Adrenal gland (tissue), 12 donors: Measurements from ENCODE around the gene C10orf95. TPM values are rescaled to one million over a fixed set of nuclear protein-coding genes. Genes with fewer than 3 reads are reported as not detected.

Experiments
- DNase-seq, 7 donors: peaks; one replicate each; pipeline ENCODE4 v3.0.0-alpha.2; 2019 to 2020
- H3K27ac ChIP-seq, 5 donors: fragments of 200-600 bp; sonication (generic) in 4 of 5; 1 replicate in 3 of 5; 2 replicates in 2 of 5; pipeline versions ENCODE4 v1.5.1 to v1.8.0; 2016 to 2020; ENCODE audit warnings: mild to moderate bottlenecking in 1 of 5
- H3K27me3 ChIP-seq: fragments of 200-600 bp; 2 replicates; pipeline ENCODE4 v1.8.0; 2021
- H3K36me3 ChIP-seq, 2 donors: fragments of 200-600 bp; replicated peaks in 1 of 2; 1 replicate in 1 of 2; 2 replicates in 1 of 2; pipeline versions ENCODE4 v1.5.1 to v1.8.0; 2018 to 2022
- H3K4me1 ChIP-seq, 2 donors: fragments of 200-600 bp; replicated peaks in 1 of 2; 1 replicate in 1 of 2; 2 replicates in 1 of 2; pipeline versions ENCODE4 v1.5.1 to v1.8.0; 2018 to 2021
- H3K4me3 ChIP-seq, 4 donors: fragments of 200-600 bp; sonication (generic) in 3 of 4; one replicate each; pipeline ENCODE4 v1.5.1; 2016 to 2018
- H3K9me3 ChIP-seq, 3 donors: fragments of 200-600 bp; sonication (generic) in 1 of 3; replicated peaks in 1 of 3; 1 replicate in 2 of 3; 2 replicates in 1 of 3; pipeline versions ENCODE4 v1.5.1 to v1.8.0; 2016 to 2021
- POLR2A ChIP-seq, 2 donors: fragments of 450-650 bp; IDR thresholded peaks; one replicate each; pipeline ENCODE4 v1.6.1; 2017; ENCODE audit warnings: antibody characterized with exemption in 2 of 2, mild to moderate bottlenecking in 2 of 2, moderate library complexity in 1 of 2
- WGBS, 4 donors: extraction: QIAGEN DNeasy Blood & Tissue Kit in 2 of 4; methylation state at CpG; one replicate each; pipeline versions ENCODE4 v1.1.5 to v1.1.7; 2013 to 2017; 5-methylcytosine and 5-hydroxymethylcytosine counted together
- intact Hi-C, 2 donors: fragments of 100-400 bp; cut with DNase I; formaldehyde crosslinking; loops; one replicate each; pipeline versions ENCODE4 v1.14.1 to v1.15.0; 2022 to 2023
- polyA plus RNA-seq, 3 donors: library from polyadenylated mRNA; stranded (reverse); fragments of 200-250 nt in 2 of 3; fragments of 350-450 nt in 1 of 3; fragmentation: Illumina TruSeq in 1 of 3; extraction: RNeasy Lipid Tissue Mini Kit (QIAGEN cat#74804) in 1 of 3; gene quantifications; one replicate each; pipeline ENCODE4 v1.2.3, GENCODE V29; 2013 to 2014
- total RNA-seq, 9 donors: library from RNA; depleted of rRNA in 4 of 9; stranded (reverse); fragments of >200 nt in 4 of 9; fragments of 120-200 nt in 1 of 9; fragmentation: NEBNext Ultra II Directional in 1 of 9; extraction: Animal tissue kit (Norgen Biotek cat#: 25700) in 1 of 9; gene quantifications; one replicate each; pipeline versions ENCODE4 v1.1.0 to v1.2.4, GENCODE V29; 2013 to 2023
- TF ChIP-seq, protein P1 (sequence below), 6 experiments: fragments of 450-650 bp in 4 of 6; fragments of 200-600 bp in 2 of 6; sonication (generic) in 1 of 6; IDR thresholded peaks; 1 replicate in 5 of 6; 2 replicates in 1 of 6; pipeline versions ENCODE4 v1.5.1 to v1.8.0; 2016 to 2021; ENCODE audit warnings: antibody characterized with exemption in 6 of 6, mild to moderate bottlenecking in 2 of 6, moderate library complexity in 1 of 6
- donor health status: healthy with polysubstance abuse.
- donor health status: Bipolar disorder and iron deficiency.
- donor health status: DM: yes; HTN: yes; CAD: no.
- donor health status: DM: no; HTN: no; CAD: no.
- donor health status: DM: no; HTN: no; CAD: no.
- donor health status: DM: yes; HTN: yes; CAD: no.

C10orf95 gene
- total and polyA plus RNA-seq, 12 donors = 0.14 to 0.28 (median 0.24) TPM; not detected in 7

DNA sequence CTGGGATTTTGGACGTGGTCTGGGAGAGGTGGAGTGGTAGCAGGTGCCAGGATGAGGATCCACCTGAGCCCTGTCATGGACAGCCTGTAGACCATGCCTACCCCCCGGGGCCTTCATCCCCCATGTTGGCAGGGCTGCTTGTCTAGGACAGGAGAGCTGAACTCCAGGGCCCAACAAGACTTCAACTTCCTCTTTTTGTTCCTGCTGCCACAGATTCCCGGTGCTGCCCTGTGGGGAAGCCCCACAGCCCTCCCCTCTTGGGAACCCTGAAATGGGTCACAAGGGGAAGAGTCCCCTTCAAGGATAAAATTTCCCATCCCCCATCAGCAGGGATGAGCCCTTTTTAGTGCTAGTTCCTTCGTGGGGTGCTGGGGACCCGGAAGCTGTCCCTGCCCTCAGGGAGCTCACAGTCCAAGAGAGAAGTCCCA lies 17.7 kb downstream of the C10orf95 start:
- WGBS, 4 donors = 46 to 81% (median 65%) methylated on average over 4 to 5 of the region's 5 CpGs
- Histone ChIP-seq H3K4me3 (no peak overlapping the region), H3K36me3 (no peaks in the 10 kb centered on the region), H3K27ac (peak overlapping the region in 3 of 5 donors; percentile 9 to 17 (median 12)), H3K9me3 (no peaks in the 10 kb centered on the region), H3K4me1 (peaks cover 8 to 12% of the 10 kb centered on the region in 2 donors), H3K27me3 (no peaks in the 10 kb centered on the region)
- peak in 2 of 7 donors; percentile 21 to 51 for DNase-seq
- TF ChIP-seq, protein P1, sequence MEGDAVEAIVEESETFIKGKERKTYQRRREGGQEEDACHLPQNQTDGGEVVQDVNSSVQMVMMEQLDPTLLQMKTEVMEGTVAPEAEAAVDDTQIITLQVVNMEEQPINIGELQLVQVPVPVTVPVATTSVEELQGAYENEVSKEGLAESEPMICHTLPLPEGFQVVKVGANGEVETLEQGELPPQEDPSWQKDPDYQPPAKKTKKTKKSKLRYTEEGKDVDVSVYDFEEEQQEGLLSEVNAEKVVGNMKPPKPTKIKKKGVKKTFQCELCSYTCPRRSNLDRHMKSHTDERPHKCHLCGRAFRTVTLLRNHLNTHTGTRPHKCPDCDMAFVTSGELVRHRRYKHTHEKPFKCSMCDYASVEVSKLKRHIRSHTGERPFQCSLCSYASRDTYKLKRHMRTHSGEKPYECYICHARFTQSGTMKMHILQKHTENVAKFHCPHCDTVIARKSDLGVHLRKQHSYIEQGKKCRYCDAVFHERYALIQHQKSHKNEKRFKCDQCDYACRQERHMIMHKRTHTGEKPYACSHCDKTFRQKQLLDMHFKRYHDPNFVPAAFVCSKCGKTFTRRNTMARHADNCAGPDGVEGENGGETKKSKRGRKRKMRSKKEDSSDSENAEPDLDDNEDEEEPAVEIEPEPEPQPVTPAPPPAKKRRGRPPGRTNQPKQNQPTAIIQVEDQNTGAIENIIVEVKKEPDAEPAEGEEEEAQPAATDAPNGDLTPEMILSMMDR (IDR thresholded peaks at IDR 0.05) = no peak
- no peak for TF ChIP-seq POLR2A (IDR thresholded peaks at IDR 0.05)
- intact Hi-C loops = no loop called here

- 0 to 1% (median 0%) methylated on average over 13 to 52 of the region's 52 CpGs for WGBS, 4 donors
These were observed 19.0 kb downstream of the C10orf95 start, which contains the start of gene CUEDC2 for GRCh38 chr10:102432162-102432950. Gene CUEDC2, minus strand, starts transcription at chr10:102432574. Its CDS starts 7,386 bp downstream, at chr10:102425188.

DNA sequence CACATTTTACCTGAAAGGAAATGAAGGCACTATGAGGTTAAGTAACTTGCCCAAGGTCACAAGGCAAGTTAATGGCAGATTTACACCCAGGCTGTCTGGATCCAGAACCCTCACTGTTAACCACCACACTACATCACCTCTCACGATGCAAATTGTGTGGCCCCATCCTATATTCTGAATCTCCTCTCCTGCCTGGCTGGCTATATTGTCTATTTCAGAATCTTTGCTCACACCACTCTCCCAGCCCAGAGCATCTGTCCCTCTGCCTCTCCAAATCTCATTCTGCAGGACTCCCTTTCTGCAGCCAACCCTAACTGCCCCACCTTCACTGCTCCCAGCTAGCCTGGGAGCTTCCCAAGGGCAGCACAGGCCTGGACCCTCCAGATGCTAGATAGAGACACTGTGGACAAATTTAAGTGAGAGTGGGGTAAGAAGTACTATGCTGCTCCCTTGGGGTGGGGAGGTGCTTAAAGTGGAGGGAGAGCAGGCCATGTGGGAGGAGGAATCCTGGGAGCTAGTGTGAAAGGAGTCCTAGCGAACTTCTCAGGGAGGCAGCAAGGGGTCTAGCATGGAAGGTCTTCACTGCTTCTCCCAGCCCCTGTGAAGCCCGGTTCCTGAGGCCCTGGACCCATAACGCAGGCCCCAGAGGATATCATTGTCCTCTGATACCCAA lies 19.8 kb downstream of the C10orf95 start:
- Histone ChIP-seq H3K4me1 (peaks cover 8 to 19% of the 10 kb centered on the region in 2 donors), H3K27me3 (no peaks in the 10 kb centered on the region), H3K4me3 (peak overlapping the region in 3 of 4 donors; percentile 57 to 74 (median 66)), H3K9me3 (no peaks in the 10 kb centered on the region), H3K36me3 (no peaks in the 10 kb centered on the region), H3K27ac (peak overlapping the region in 3 of 5 donors; percentile 65 to 81 (median 77))
- TF ChIP-seq, protein P1 (IDR thresholded peaks at IDR 0.05) = no peak
- TF ChIP-seq POLR2A (IDR thresholded peaks at IDR 0.05) = no peak
- no peak for DNase-seq
- intact Hi-C loops = no loop called here
- WGBS, 4 donors = 8 to 15% (median 9%) methylated on average over 4 of the region's 4 CpGs

More at GRCh38 chr10:102432162-102432950, 19.0 kb downstream of the C10orf95 start, which contains the start of gene CUEDC2:
- Histone ChIP-seq H3K4me1 (peaks cover 8 to 14% of the 10 kb centered on the region in 2 donors), H3K36me3 (no peaks in the 10 kb centered on the region), H3K4me3 (peak within 1 kb of the TSS; percentile 57 to 83 (median 70)), H3K9me3 (no peaks in the 10 kb centered on the region), H3K27ac (peak within 1 kb of the TSS in 4 of 5 donors; percentile 9 to 81 (median 71)), H3K27me3 (no peaks in the 10 kb centered on the region)
- TF ChIP-seq POLR2A (IDR thresholded peaks at IDR 0.05) = peak in 1 of 2 donors; percentile 39
- TF ChIP-seq, protein P1 (IDR thresholded peaks at IDR 0.05) = no peak
- DNase-seq = peak; percentile 96 to 98 (median 97)
- intact Hi-C loops = no loop called here

DNA sequence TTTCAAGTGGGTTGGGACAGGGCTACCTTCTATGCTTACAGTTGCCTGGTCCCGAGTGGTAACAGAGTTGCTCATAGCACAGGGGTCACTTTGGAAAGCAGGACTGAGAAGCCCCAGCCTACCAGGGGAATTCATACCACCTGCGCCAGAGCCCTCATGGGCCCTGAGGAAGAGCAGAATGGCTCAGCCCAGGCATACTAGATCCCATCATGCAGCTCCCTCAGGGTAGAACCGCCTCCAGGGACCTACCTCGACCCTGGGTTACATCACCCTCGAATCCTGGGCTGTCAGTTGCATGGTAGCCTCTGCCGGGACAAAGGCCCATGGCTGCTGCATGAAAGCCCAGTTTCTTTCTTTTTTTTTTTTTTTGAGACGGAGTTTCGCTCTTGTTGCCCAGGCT lies 21.9 kb downstream of the C10orf95 start:
- 61 to 83% (median 73%) methylated on average over 5 to 8 of the region's 8 CpGs for WGBS, 4 donors
- Histone ChIP-seq H3K4me3 (no peak overlapping the region), H3K27ac (no peak overlapping the region), H3K36me3 (peaks cover 0 to 4% of the 10 kb centered on the region in 2 donors), H3K27me3 (no peaks in the 10 kb centered on the region), H3K4me1 (peaks cover 8 to 19% of the 10 kb centered on the region in 2 donors), H3K9me3 (no peaks in the 10 kb centered on the region)
- intact Hi-C loops = no loop called here
- DNase-seq = no peak
- TF ChIP-seq POLR2A (IDR thresholded peaks at IDR 0.05) = no peak
- TF ChIP-seq, protein P1 (IDR thresholded peaks at IDR 0.05) = no peak
